SIG-M5 treated with dmso at 0.1 percent for 504 hours (cell line): ENCODE data around the gene ELL.

Experiments
- DNase-seq: peaks from one replicate; lab custom pipeline; 2025; ENCODE audit not compliant: unreplicated experiment; lab: John Stamatoyannopoulos, UW

ELL gene

GRCh38 chr19:18424890-18425514 lies 96.9 kb downstream of the ELL start:
- no peak for DNase-seq

DNA sequence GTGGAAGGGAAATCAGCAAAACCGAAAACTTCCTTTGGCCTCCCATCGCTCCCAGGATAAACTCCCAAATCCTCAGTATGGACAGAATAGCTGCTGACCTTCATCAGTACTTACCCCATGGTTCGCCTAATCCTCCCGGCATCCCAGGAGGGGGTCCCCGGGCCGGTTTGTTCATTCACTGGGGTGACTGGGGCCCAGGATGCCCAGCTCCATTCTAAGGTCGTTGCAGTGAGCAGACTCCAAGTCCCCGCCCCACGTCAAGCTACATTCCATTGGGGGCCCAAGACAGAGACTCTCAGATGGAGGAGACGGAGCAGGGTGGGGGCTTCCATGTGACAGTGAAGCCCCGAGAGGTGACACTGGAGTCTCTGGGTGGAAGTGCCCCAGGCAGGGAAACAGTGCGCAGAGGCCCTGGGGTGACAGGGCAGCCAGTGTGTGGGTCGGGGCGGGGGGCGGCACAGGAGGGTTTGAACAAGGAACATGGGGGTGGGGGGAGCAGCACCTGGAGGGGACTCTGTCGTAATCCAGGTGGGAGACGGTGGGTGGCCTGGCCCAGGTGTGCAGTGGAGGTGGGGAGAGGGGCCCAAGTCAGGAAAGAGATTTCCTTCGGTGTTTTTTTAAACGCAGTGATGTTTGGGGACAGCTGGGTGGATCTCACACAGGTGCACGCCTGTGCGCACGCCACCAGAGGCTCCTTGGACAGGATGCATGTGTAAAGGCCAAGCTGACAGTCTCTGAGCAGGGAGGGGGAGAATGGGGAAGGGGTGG lies 97.6 kb downstream of the ELL start:
- no peak for DNase-seq

DNA sequence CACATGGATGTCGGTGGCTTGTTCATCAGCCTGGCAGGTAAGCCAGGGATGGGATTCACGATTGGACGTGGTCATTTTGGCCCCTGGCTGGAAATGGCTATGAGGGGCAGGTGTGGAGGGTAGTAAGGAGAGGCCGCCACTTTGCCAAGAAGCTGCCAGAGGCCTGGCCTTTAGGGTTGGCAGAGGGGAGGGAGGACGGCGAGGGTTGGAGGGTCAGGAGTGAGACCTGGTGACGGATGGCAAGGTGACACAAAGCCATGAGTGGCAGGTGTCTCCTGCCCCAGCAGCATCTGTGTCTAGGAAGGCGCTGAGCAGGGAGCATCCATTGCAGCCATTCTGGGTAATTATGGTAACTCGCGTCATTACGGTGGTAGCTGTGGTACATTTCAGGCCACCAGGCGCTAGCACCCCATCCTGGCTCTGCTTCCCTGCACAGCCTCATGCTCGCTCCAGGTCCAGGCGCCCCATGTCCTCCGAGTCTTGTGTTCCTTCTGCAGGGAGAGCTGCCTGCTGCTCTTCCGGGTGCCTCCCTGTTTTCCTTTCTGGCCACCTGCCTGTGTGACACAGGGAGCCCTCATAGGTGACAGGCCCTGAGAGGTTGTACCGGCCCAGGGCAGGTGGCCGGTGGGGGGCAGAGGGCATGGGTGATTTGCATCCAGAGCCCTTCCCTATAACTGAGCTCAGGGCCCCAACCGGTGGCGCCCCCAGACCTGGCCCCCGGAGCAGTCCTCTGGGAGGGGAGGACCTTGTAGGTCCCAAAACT lies 98.4 kb downstream of the ELL start:
- DNase-seq = no peak

- DNase-seq = no peak
Observed at GRCh38 chr19:18422530-18423191, 99.2 kb downstream of the ELL start.

DNA sequence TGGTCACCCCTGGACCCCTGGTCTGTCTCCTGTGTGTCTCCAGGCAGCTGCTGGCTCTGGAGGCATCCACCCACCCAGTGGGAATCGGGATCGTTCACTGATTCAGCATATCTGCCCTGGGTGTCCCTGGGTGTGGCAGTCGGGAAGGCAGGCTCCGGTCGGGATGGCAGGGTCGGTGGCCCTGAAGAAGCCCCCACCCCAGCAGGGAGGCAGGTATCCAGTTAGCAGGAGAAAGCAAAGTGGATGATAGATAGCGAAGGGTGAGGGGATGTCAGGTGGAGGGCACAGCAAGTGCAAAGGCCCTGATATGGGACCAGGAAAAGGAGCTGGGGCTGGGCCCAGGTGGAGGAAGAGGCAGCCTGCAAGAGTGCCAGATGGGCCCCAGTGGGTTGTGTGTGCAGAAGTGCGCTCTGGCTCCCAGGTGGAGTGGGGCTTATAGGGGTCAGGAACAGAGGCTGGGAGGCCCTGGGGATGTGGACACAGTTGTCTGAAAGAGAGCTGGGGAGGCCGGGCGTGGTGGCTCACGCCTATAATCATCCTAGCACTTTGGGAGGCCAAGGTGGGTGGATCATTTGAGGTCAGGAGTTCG lies 100.4 kb downstream of the ELL start:
- DNase-seq = no peak

- DNase-seq = no peak
Observed at GRCh38 chr19:18420930-18421329, 100.9 kb downstream of the ELL start.

- peak; percentile 20 for DNase-seq
Observed at GRCh38 chr19:18419699-18420460, 102.0 kb downstream of the ELL start.

DNA sequence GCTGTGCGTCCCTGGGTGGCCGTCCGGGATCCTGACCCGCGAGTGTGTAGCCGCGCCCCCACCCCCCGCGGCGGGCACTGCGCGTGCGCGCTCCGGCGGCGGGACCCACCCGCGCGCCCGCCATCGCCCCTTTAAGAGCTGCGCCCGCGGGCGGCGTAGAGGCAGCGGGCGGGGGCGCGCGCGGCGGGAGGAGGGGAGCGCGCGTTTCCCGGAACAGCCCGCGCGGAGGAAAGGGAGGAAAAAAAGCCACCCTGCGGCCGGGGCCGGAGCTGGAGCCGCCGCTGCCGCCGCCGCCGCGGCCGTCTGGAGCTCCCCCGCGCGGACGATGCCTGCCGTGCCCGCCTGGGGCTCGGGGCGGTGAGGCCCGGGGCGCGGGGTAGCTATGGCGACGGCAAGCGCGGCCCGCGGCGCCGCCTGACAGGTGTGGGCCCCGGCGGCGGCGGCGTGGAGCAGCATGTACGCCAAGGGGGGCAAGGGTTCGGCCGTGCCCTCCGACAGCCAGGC lies 102.6 kb downstream of the ELL start, which contains the start of gene SSBP4:
Gene SSBP4 (plus strand): TSS at position 204 of the 504 bp plus-strand sequence. CDS start 251 bp downstream, at position 455.
- DNase-seq = peak; percentile 68

- no peak for DNase-seq
Observed at GRCh38 chr19:18418483-18419194, 103.2 kb downstream of the ELL start.

DNA sequence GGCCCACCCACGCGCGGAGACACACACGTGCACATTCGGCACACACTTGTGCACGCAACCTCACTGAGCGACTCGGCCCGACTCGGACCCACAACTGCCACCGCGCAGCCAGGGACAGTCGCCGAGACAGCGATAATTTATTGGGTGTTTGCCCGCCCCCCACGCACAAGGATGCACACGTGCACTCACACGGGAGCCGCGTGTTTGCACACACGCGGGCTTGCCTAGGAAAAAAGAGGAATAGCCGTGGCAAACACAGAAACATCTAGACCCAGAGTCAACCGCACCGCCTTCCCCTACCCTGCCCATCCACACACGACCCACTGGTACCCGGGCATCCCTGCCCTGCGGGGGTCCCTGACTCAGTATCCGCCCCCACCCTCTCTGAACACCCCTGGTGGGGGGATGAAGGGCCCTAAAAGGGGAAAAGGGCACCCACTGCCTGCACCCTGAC lies 103.8 kb downstream of the ELL start:
- DNase-seq = no peak

DNA sequence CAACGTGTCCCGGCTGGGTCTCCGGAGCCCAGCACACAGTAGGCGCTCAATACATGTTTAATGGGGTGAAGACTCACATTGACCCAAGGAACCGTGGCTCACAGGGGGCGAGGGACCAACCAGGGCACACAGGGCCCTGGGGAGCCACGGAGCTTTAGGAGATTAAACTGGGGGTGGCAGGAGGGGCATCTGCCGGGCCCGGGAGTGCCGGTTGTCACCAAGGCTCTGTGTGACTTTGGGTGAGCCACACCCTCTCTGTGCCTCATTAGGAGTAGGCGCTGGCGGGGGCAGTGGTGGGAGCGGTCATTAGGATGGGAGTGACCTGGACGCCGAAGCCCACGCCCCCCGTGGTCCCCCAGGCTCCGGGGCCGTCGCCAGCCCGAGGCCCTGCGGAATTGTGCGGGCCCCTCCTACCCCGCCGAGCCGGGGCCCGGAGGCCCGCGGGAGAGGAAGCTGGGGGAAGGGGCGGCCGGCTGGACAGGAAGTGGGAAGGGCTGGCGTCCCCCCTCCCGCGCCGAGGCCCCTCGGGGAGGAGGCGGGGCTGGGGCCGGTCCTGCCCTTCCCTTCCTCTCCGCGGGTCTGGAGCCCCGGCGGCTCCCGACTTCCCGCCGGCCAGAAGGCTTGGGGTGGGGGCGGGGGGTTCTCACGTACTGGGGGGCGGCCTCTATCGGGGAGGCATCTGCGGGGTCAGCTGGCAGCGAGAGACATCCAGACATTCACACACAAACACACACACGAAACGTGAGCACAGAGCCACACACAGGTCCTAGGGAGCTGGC lies 104.4 kb downstream of the ELL start:
- DNase-seq = peak; percentile 60

- peak; percentile 15 for DNase-seq
Observed at GRCh38 chr19:18416778-18417249, 105.1 kb downstream of the ELL start.

DNA sequence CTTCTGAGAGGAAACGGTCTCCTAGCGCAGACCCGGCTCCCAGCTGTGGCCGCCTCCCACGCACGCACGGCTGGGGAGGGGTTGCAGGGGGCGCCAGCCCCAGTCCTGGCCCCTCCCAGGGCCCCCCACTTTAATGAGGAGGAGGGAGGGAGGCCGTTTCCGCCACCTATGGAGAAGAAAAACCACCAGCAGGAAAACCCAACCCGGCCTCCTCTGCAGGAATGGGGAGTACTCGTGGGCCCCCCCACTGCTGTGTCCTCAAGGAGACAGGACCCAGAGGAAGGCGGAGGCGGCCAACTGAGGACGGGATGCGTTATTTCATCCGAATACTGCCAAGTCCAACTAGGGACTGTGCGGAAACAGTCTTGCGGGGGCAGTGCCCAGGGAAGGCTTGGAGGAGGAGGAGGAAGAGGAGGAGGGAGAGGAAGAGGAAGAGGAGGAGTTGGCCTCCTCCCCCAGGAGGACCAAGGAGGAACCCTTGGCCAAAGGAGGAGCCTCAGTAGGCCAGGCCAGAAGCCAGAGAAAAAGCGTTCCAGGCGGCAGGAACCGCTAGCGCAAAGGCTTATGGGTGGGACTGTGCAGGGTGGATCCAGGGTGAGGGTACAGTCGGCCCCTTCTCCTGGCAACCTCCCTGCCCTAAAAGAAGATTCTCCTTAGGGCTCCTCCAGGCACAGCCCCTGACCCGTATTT lies 106.5 kb downstream of the ELL start:
- DNase-seq = peak; percentile 68

DNA sequence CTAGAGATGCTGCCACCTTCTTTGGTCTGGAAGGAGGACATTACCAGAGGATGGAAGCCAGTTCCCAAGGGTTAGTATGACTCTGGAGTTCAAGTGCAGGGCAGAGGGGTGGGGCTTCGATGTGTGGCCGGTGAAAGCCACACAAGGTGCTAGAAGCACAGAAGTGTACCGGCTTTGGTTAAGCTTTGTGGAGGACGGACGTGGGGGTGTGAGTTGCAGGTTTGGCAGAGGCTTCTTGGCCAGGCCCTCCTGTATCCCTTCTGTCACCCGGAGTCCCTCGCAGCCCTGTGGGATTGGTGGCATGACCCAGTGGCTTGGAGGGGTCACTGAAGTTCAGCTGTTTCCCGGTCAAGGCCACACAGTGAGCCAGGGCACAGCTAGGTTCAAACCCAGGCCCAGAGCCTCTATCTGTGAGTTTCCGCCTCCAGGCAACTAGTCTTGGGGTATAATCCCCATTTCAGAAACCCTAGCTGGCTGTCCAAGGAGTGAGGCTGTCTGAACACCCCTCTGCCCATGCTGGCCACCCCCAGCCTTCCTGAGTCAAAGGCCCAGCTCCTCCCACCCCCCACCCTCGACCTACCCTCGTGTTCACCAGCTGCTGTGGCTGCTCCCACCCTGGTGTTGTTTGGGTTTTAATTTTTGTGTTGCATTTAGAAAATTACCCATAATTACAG lies 107.2 kb downstream of the ELL start:
- no peak for DNase-seq

DNA sequence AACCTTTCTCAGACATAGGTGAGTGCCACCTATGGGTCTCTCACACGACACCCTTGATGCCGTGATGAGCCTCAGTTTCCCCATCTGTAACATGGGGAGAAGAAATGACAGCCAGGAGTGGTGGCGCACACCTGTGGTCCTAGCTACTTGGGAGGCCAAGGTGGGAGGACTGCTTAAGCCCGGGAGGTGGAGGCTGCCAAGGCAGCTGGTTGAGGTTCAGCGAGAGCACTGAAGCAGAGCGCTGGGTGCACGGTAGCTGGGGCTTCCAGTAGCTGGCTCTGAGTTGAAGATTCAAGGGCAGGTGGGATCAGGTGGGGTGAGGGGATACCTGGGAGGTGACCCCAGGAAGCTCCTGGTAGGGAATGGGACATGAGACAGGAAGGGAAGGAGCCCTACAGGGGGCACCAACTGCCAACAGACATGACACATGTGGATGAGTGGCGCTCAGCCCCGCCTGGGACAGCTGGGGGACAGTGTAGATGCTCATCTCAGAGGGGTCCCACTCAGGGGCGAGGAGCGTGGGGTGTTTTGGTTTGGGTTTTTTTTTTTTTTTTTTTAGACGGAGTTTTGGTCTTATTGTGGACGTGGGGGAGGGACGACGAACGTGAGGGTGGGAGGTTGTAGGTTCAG lies 109.1 kb downstream of the ELL start:
- no peak for DNase-seq

GRCh38 chr19:18408053-18408476 lies 113.8 kb downstream of the ELL start:
- DNase-seq = no peak

DNA sequence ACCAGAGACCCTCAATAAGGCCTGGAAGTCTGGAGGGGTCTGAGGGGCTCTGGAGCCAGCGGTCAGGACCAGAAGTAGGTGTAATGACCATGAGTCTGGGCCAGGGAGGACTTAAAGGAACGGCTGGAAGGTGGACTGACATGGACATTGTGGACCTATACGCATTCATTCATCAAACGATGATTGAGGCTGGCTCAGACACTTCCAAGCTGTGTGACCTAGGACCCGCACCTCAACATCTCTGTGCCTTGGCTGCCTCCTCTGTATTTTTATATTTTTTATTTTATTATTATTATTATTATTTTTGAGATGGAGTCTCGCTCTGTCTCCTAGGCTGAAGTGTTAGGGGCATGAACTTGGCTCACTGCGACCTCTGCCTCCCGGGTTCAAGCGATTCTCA lies 115.1 kb downstream of the ELL start:
- DNase-seq = no peak
